K562 (cell line): Measurements from ENCODE around the gene PRLH. TPM values are rescaled to one million over a fixed set of nuclear protein-coding genes. Genes with fewer than 3 reads are reported as not detected.
A peak's percentile ranks its signal among the peaks of the same experiment; 100 is the strongest.

ENCODE experiments used
- BCL6 ChIP-seq: fragments of 250-450 bp; sonication (Bioruptor Pico); IDR thresholded peaks from 2 replicates; pipeline ENCODE4 v1.4.0; 2020
- CREB5 ChIP-seq: fragments of 250-450 bp; sonication (Bioruptor Pico); IDR thresholded peaks from 2 replicates; pipeline ENCODE4 v1.5.0; 2020; ENCODE audit warnings: mild to moderate bottlenecking
- DDX20 ChIP-seq: fragments of 450-650 bp; IDR thresholded peaks from 2 replicates; pipeline ENCODE4 v1.6.1; 2016; ENCODE audit warnings: missing genetic modification characterization, low read depth, mild to moderate bottlenecking, missing compliant biosample characterization, moderate library complexity
- DEAF1 ChIP-seq: fragments of 450-650 bp; formaldehyde crosslinking; IDR thresholded peaks from 2 replicates; pipeline ENCODE4 v1.4.0; 2020; ENCODE audit warnings: mild to moderate bottlenecking, moderate library complexity
- E2F6 ChIP-seq, 2 experiments: IDR thresholded peaks; 2 replicates each; pipeline ENCODE4 v1.6.1; 2011; ENCODE audit warnings: borderline replicate concordance in 1 of 2, control low read depth in 1 of 2, low read depth in 1 of 2, low read length in 1 of 2, mild to moderate bottlenecking in 1 of 2, mixed read lengths in 1 of 2, moderate library complexity in 1 of 2; ENCODE audit not compliant: insufficient read depth in 1 of 2, insufficient read length in 1 of 2, poor library complexity in 1 of 2, severe bottlenecking in 1 of 2; ENCODE audit errors: extremely low read depth in 1 of 2
- ETS1 ChIP-seq: conservative IDR thresholded peaks from 2 replicates; pipeline ENCODE4 v1.6.1; 2011; ENCODE audit warnings: low read depth, mild to moderate bottlenecking, low read length; ENCODE audit not compliant: control insufficient read depth
- GTF2A2 ChIP-seq: IDR thresholded peaks from 2 replicates; pipeline ENCODE4 v1.6.1; 2016; ENCODE audit warnings: mild to moderate bottlenecking, missing genetic modification characterization, missing compliant biosample characterization
- IRF9 ChIP-seq: fragments of 450-650 bp; IDR thresholded peaks from 2 replicates; pipeline ENCODE4 v1.6.1; 2016; ENCODE audit warnings: missing biosample characterization, missing genetic modification characterization
- MAZ ChIP-seq, 2 experiments: fragments of 450-650 bp in 1 of 2; sonication (generic) in 1 of 2; formaldehyde crosslinking; IDR thresholded peaks in 1 of 2; conservative IDR thresholded peaks in 1 of 2; 2 replicates each; pipeline versions ENCODE4 v1.4.0 to v1.5.0; 2020; ENCODE audit warnings: mild to moderate bottlenecking in 1 of 2, missing genetic modification reagents in 1 of 2
- MEIS2 ChIP-seq: fragments of 450-650 bp; IDR thresholded peaks from 2 replicates; pipeline ENCODE4 v1.6.1; 2014; ENCODE audit warnings: mild to moderate bottlenecking; ENCODE audit not compliant: partially characterized antibody
- NBN ChIP-seq: fragments of 450-650 bp; IDR thresholded peaks from 2 replicates; pipeline ENCODE4 v1.6.1; 2016; ENCODE audit warnings: low read depth, mild to moderate bottlenecking
- PHB2 ChIP-seq: fragments of 450-650 bp; IDR thresholded peaks from 2 replicates; pipeline ENCODE4 v1.6.1; 2017; ENCODE audit warnings: low read depth
- SMARCB1 ChIP-seq: IDR thresholded peaks from 2 replicates; pipeline ENCODE4 v1.6.1; 2011; ENCODE audit warnings: improper control_type of control experiment, low read depth; ENCODE audit not compliant: insufficient read length
- SMC3 ChIP-seq: conservative IDR thresholded peaks from 2 replicates; pipeline ENCODE4 v1.6.1; 2011; ENCODE audit warnings: low read depth, low read length, improper control_type of control experiment; ENCODE audit not compliant: insufficient read depth
- THAP7 ChIP-seq: fragments of 250-450 bp; sonication (Bioruptor Pico); IDR thresholded peaks from 2 replicates; pipeline ENCODE4 v1.5.0; 2021
- XRCC5 ChIP-seq: fragments of 200-400 bp; formaldehyde crosslinking; IDR thresholded peaks from 2 replicates; pipeline ENCODE4 v1.6.1; 2017; ENCODE audit warnings: low read depth, mild to moderate bottlenecking, low read length
- ZNF134 ChIP-seq: fragments of 250-450 bp; sonication (Bioruptor Pico); conservative IDR thresholded peaks from 2 replicates; pipeline ENCODE4 v1.4.0; 2020
- ZNF347 ChIP-seq: fragments of 450-650 bp; formaldehyde crosslinking; IDR thresholded peaks from 2 replicates; pipeline ENCODE4 v1.4.0; 2020; ENCODE audit warnings: low read depth, mild to moderate bottlenecking, moderate library complexity
- ZNF445 ChIP-seq: fragments of 250-450 bp; sonication (Bioruptor Pico); IDR thresholded peaks from 2 replicates; pipeline ENCODE4 v1.4.0; 2020; ENCODE audit warnings: low read depth, mild to moderate bottlenecking, moderate library complexity
- ZNF668 ChIP-seq: fragments of 250-450 bp; sonication (Bioruptor Pico); IDR thresholded peaks from 2 replicates; pipeline ENCODE4 v1.8.0; 2022; ENCODE audit warnings: mild to moderate bottlenecking, inconsistent platforms
- ZNF780A ChIP-seq: fragments of 250-450 bp; sonication (Bioruptor Pico); IDR thresholded peaks from 2 replicates; pipeline ENCODE4 v1.5.0; 2021; ENCODE audit warnings: mild to moderate bottlenecking
- polyA plus RNA-seq, 8 experiments: library from polyadenylated mRNA; depleted of rRNA in 4 of 8; stranded (reverse) in 5 of 8; unstranded in 3 of 8; fragments of >200 nt; fragmentation: Nextera tagmentation in 2 of 8; fragmentation: Illumina TruSeq in 1 of 8; extraction: Ambion mirVana in 2 of 8; extraction: Trizol in 1 of 8; gene quantifications; 2 replicates each; pipeline versions ENCODE4 v1.2.1 to v1.2.3, GENCODE V29; 2011 to 2014; ENCODE audit warnings: inconsistent platforms in 1 of 8, missing spikeins in 1 of 8
- total RNA-seq, 7 experiments: library from RNA; depleted of rRNA in 6 of 7; stranded (reverse); fragments of >200 nt in 6 of 7; fragmentation: Illumina TruSeq in 2 of 7; extraction: Trizol in 2 of 7; gene quantifications; 2 replicates each; pipeline versions ENCODE4 v1.2.1 to v1.2.3, GENCODE V29; 2011 to 2021; ENCODE audit warnings: low replicate concordance in 1 of 7

Gene PRLH
- total and polyA plus RNA-seq, 9 of the 15 experiments (the other 6 are each of a cell fraction or from before 2014, with no cell fraction given) = not detected

GRCh38 chr2:237572021-237572741 lies 5.8 kb downstream of the PRLH start (continued):
- TF ChIP-seq CREB5 (CRISPR knock-in tag) = no peak
- no peak for TF ChIP-seq ZNF134
- no peak for TF ChIP-seq GTF2A2 (tag)
- TF ChIP-seq DEAF1 = peak; percentile 92
- no peak for TF ChIP-seq ZNF347 (CRISPR knock-in tag)
- no peak for TF ChIP-seq THAP7 (CRISPR knock-in tag)
- 0 out of 2 replicates have a peak, but pooled peaks have one; percentile 45 for TF ChIP-seq XRCC5
- TF ChIP-seq SMC3 = peak; percentile 96
- TF ChIP-seq E2F6 (IDR thresholded peaks at IDR 0.05; ENCODE audit: borderline replicate concordance in 1 of 2, extremely low read depth in 1 of 2, insufficient read depth in 1 of 2, insufficient read length in 1 of 2, low read depth in 1 of 2, low read length in 1 of 2, poor library complexity in 1 of 2, severe bottlenecking in 1 of 2) = no peak
- no peak for TF ChIP-seq ZNF780A (CRISPR knock-in tag)
- TF ChIP-seq ZNF445 (CRISPR knock-in tag) = no peak
- TF ChIP-seq IRF9 (tag) = no peak
- no peak for TF ChIP-seq DDX20 (tag)
- no peak for TF ChIP-seq BCL6 (CRISPR knock-in tag)
- TF ChIP-seq ZNF668 (CRISPR knock-in tag) = no peak
- TF ChIP-seq PHB2 = no peak
- no peak for TF ChIP-seq ETS1
- 0 out of 4 replicates have a peak, but pooled peaks of 1 of the 2 experiments have one; percentile 26 for TF ChIP-seq MAZ (CRISPR knock-in tag; conservative IDR thresholded peaks at IDR 0.05 in 1 of 2, IDR thresholded peaks at IDR 0.05 in 1 of 2)
- TF ChIP-seq NBN = no peak
- TF ChIP-seq SMARCB1 = no peak
- TF ChIP-seq MEIS2 = no peak
